HL-60/S4 (cell line): Measurements from ENCODE around the gene NSDHL.

ENCODE experiments used
- in situ Hi-C: fragments of 300-500 bp; cut with MboI; formaldehyde crosslinking; loops from 2 replicates; pipeline ENCODE4 v1.14.3; 2022; ENCODE audit warnings: low sequenced_read_pairs

NSDHL gene

DNA sequence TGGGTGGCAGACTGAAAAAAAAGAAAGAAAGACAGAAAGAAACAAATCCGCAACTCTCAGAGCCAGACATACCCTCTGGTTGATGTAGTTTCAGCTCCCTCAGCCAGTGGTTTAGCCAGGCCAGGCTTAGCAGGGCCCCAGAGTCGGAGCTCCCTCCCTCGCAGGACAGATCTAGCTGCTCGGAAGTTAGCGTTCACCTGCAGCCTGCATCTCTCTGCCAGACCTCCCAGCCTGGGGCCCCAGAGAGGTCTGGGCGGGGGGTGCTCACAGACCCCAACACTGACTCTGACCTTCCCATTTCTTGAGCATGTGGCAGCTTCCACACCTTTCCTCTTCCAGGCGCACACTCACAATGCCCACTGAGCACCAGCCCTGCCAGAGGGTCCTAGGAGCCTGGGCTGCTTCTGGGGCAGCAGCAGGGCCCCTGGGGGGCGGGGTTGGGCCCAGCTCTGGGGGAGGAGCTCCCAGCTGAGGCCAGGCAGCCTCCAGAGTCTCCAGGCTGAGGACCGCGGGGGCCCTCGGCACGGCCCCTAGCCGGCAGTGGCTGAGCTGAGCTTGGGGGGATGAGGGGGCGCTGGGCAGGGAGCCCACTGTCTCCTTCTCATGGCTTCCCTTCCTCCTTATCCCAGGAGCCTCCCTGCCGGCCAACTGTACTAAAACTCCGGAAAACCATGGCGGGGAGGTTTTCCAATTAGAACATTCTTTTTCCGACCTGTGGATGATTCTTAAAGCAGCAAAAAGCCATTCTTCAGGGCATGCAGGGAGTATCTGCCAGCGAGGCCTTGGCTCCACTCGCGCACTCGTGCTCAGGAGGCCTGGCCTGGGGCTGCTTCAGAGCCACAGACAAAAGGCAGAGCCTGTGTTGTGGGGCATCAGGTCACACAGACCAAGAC, 62.4 kb downstream of the NSDHL start:
- in situ Hi-C loops, result no loop called here

DNA sequence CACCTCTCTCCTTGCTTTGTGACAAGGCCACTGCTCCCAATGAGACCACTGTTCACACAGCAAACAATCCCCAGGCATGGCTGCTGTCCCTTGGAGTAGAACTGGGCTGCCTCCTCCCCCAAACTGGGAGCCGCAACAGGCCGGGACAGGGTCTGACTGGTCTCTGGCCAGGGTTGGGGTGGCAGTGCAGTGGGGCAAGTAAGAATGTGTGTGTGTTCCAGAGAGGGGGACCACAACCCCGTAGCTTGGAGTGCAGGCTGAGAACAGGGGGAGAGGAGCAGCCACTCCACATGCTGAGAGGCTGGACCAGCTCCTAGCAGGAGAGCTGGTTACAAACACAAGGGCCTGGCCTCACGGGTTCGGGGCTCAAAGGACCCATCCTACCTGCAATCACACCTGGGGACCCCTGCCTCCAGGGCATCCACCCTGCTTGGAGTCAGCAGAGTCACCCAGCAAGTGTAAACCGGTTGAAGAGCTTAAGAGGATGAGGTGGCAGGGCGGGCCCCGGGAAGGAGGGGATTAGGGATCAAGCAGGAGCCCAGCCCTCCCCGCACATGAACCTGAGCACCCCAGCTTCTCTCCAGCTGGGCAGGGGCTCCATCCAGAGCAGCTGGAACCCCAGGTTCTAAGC, 63.2 kb downstream of the NSDHL start:
- in situ Hi-C loops, result no loop called here

DNA sequence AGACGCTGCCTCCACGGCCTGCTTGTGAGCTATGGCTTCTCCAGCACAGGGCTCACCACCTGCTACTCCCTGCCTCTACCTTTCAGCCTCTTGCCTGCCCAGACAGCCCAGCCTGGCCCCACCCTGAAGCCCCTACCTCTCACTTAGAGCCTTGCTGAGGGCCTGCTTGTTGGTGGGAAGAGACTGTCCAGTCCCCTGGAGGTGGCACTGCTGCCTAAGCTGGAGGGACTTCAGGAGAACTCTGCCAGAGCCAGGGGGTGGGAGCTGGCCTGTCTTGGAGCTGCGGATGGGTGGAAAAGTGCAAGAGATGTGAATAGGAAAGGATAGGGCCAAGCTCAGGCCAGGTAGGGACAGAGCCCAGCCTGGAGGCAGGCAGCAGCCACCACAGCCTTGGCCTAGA, 64.3 kb downstream of the NSDHL start:
- in situ Hi-C loops, result no loop called here

DNA sequence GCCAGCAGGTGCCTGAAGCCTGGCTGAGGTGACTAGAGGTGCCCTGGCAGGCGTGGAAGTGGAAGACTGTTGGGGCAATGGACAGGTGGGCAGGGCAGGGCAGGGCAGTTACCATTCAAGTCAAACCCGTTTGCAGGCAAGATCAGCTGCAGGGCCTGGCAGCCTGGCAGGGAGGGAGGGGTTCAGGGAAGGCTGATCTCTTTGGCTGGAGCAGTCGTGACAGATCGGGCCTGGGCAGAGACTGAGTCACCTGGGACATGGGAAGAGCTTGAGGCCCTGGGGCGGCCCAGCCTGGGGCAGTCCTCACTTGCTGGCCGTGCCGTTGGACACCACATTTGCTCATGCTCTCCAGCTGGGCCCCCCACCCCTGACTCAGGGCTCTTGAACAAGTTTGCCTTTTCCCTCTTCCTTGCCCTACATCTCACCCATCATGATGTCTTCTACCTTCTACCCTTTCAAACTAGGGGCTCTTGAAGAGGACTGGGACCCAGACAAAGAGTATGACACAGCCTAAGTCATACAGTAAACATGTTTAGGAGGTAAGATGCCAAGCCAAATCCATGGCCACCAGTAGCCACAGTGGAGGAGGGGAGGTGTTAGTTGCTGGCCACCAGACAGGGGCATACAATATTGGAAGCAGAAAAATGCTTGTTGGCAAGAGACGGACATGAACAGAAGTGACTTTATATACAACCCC, 65.0 kb downstream of the NSDHL start:
- in situ Hi-C loops, result no loop called here

DNA sequence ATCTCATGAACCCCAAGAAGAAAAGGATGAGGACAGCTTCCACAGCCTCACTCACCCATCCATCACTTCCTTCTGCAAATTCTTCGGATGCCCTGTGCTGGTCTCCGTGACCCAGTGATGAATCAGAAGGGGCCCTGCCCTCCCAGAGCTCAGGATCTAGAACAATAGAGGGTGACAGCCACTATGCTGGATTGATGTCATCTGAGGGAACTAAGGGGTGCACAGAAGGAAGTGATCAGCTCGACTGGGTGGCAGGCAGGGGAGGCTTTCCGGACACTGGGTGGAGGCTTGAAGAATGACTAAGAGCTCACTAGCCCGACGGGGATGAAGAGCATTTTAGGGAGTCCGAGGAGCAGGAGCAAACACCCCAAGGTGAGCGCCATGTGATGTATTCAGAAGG, 65.6 kb downstream of the NSDHL start:
- in situ Hi-C loops, result no loop called here

DNA sequence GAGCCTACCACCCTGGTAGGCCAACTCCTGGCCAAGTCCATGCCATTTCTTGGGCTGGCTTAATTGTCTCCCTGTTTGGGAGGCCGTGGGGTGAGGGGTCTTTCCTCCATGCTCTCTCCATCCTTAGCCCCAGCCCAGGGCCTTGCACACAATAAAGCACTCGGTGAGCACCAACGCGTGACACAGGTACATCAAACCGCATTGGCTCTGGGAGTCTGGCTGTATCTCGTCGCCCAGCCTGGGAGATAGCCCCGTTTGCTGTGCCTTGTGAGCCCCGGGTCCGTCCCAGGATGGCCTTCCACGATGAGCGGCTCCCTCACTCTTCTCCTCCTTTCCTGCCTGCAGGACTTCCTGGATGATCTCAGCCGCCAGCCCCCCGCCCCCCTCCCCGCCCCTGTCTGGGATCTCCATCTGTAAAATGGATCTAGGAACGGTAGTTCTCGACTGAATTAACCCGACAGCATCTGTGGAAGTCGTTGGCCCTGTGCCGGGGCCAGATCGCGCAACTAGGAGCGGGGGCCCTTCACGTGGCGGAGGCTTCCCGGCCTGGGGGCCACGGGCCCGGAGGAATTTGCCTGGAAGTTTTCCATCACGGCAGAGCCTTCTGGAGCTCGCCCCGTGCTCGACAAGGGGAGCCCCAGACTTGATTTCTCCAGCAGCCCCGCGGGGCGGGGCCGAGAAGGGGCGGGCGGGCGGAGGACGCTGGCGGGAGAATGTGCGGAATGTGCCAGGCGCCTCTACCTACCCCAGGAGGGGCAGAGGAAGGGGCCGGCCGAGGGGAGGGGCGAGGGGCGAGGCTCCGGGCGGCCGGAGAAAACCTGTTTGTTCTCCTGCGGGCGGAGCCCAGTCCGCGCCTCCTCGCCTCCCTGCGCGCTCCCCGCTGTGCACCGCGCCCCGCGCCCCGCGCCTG, 66.6 kb downstream of the NSDHL start, which contains the start of gene ZNF185:
Gene ZNF185 (plus strand): TSS at position 846 of the 910 bp plus-strand sequence. CDS start 16,423 bp downstream, outside the sequence.
- in situ Hi-C loops, result no loop called here

DNA sequence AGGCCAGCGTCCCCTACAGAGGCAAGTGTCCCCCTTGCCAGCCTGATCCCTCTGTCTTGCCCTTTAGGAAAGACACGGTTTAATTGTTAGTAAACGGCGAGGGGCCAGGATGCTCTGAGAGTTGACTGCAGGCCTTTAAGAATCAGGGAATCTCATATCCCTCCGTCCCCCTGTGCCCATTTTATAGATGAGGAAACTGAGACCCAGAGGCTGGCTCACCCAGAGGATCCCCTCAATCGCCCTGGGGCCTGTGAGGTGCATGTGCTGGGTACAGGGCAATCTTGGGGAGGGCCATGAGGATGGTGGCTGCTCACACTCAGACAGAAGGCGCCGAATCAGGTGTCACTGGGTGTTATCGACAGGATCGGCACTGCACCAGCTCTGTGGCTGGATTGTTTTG, 67.6 kb downstream of the NSDHL start:
- in situ Hi-C loops, result no loop called here

DNA sequence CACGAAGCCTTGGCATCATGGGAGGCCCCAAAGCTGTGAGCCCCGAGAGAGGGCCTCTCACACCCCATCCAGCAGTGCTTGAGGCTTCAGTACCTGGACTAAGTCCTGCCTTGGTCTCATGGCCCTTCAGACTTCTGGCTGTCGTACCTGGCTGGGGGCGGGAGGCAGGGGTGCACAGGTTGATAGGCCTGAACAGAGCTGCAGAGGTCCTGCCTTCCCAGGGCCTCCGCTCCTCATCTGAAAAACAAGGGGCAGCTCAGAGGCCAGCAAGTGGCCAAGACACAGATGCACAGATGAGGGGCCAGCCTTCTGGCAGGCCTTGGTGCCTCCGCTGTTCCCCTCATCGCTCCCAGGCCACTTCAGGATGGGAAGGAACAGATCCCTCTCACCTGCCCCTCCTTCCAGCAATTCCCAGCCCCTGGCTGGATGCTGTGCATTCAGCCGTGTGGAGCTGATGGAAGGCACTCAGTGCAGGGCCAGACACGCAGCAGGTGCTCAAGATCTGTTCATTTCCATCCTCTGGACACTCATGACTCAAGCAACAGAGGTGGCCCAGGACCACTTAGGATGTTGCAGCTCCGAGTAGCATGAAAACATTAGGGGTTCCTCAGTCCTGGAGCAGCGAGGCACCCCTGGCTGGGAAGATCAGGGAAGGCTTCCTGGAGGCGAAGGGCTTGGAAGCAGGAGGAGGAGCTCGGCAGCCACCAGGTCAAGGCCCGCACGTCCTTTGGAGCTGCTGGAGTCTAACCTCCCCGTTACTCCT, 68.4 kb downstream of the NSDHL start:
- in situ Hi-C loops, result no loop called here

DNA sequence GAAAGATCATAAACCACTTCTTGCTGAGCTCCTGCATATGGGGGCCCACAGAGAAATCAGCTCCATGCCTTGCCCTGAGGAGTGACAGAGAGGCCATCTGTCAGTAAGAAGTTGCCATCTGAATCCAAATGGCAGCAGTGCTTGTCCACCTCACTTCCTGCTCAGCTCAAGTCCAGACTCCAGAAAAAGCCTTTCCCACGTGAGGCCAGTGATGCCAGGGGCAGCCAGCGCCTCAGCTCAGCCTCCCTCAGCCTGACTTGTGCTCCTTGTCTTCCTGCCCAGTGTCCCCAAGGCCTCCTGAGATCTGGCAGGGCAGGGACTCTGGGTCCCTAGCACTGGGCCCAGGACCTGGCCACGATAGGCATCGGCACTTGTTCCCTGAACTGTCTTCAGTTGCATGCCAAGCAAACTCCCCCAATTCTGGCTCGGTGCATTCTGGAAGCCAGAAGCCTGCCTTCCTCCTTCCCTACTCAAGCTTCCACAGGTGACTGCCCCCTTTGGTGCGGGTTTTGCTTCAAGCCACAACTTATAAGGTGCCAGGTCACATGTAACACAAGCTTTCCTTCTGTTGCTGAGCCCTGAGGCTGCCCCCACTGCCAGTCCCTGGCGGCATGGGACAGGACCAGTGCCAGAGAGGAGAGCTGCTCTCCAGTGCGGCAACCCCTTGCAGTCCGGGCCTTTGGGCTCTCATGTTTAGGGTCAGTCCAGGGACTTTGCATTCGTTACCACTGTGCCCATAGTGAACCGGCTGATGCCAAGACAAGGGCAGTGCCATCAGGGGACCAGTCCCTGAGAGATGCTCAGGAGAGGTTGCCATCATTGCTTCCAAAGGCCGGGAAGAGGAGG, 69.2 kb downstream of the NSDHL start:
- in situ Hi-C loops, result no loop called here

DNA sequence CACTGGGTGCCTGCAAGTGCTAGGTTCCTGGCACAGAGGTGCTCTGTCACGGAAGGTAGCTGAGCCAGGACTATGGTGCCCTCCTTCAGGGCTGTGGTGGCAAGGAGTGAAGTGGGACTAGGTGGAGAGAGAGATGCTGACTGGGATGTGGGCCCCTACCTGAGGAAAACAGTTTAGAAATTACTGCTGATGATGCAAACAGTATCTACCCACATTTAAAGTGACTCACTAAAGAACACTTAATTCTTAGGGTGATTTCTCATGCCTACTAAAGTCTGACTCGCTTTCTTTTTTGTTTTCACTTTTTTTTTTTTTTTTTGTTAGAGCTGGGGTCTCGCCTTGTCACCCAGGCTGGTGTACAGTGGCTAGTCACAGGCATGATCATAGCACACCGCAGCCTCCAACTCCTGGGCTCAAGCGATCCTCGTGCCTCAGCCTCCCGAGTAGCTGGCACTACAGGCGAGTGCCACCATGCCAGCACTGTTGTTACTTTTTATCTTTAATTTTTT, 70.1 kb downstream of the NSDHL start:
- in situ Hi-C loops, result no loop called here

DNA sequence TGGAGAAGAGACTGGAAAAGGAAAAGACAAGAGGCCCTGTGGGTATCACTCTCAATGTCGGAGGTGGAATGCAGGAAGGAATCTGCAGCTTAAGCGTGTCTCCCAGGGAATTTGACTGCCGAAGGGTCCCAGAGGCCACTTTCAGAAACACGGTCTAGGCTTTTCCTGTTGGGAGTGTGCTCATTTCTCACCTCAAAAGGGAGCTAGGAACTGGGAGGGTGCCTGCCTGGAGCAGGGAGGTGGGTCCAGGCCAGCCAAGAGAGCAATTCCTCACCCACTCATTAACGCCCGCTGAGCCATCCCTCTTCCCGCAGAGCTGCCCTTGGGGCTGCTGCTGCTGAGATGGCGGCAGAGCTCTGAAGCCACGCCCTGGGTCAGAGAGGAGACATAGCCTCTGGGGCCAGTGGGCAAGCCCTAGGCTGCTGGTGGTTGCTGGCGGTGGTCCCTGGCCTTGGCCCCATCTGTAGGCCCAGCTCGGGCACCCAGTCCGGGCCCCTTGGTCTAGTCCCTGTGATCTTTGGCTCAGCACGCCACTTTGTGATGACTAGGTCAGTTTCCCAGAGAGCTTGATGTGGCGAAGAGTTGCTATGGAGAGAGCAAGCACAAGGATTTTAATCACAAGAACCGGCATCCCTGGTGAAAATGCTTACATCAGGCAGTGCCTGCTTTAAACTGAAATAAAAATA, 71.1 kb downstream of the NSDHL start:
- in situ Hi-C loops, result no loop called here

DNA sequence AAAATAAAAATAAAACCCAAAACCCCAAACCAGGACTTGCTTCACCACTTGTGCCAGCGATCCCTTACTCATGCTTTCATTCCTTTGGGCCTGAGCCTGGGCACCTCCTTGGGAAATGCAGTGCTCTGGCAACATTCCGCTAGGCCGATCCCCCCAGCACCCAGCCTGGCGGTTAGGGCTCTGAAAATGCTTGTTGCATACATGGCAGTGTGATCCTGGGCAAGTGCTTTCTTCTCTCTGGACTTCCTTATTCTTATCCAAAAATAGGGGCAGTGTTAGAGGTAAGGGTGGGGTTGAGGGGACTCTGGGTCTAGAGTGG, 71.6 kb downstream of the NSDHL start:
- in situ Hi-C loops, result no loop called here

DNA sequence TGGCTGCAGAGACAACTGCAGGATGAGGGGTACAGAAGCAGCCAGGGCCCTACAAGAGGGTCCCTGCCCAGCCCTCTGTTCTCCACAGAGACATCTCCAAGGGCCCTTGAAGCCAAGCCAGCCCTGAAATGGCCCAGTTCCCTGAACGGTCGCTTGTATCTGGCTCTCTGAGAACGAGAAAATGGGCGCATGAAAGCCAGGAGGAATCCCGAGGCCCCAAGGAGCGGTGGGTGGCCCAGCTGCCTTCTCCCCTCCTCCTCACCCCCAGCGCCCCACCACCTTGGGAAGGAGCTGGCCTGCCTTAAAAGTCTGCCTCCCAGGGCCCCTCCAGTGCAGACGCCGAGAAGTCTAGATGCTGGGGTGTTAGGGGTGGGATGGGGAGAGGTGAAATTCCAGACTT, 72.7 kb downstream of the NSDHL start:
- in situ Hi-C loops, result no loop called here

DNA sequence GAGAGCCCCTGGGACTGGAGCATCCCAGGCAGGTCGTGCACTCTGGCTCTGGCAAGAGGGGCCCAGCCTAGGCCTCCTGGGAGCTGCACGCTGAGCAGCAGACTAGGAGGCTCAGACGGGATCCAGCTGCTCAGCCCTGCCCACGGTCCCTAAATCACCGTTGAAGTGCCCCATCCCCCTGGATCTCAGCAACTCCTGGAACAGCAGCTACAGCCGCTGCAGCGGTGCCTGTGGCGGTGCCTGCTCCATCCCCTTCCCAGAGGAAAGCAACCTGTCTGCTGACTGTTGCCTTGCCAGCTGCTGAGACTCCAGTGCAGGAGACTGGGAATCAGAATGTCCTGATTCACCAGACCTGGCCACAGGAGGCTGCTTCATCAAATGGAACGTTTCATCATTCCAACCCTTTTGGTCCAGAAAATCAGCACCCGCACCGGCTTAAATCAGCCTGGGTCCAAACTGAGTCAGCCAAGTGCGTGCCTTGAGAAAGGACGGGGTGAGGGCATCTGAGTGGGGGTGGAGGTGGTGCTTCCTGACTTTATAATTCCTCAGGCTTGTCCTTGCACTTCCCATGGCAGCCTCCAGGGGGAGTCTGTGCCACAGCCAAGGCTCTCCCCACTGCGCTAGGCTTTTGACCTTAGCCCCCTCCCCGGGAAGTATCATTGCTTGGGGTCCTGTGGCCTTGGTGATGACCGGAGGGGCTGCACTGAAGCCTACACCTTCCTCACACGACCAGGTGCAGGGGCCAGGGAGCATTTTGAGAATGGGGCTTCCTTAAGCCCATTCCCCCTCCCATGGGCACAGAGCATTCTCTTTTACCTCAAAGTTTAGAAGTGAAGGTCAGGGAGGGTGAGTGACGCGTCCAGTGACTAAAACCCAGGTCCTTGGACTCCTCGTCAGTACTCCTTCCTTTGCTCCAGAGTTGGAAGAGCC, 73.6 kb downstream of the NSDHL start:
- in situ Hi-C loops, result no loop called here

DNA sequence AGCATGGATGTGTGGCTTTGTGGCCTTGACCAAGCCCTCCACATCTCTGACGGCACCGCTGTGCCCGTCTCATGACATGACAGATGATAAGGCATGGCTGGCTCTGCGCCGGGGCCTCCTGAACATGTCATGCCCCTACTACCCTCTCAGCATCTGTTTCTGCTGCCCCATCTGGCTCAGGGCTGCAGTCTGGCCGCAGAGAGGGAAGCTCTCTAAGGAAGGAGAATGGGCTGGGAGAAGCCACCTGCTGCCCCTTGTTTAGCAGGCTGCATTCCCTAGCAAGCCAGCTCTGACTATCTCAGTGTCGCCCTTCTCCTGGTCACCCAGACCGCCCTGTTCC, 74.2 kb downstream of the NSDHL start:
- in situ Hi-C loops, result no loop called here

DNA sequence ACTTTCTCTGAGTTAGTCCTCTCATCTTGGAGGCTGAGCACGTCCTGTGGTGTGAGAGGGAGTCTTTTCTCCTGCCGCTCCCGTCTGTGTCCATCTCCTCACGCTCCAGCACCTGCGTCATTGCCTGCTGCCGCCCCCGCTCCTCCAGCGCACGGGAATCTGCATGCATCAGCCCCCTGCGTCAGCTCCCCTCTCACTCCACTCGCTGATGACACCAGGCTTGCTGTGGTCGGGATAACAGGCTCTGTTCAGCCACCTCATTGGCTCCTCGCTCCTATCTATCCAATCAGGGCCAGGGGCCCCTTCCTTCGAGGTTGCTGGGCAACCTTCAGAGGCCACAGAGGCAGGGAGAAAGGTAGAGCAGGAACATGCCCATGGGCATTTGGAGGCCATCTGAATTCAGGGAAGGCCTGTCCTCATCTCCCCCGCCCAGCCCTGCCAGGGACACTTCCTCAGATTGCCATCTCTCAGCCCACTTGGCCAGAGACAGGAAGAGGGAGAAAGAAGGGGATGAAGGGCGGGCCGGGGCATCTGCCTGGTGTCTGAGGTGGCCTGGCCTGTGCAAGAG, 76.3 kb downstream of the NSDHL start:
- in situ Hi-C loops, result no loop called here

DNA sequence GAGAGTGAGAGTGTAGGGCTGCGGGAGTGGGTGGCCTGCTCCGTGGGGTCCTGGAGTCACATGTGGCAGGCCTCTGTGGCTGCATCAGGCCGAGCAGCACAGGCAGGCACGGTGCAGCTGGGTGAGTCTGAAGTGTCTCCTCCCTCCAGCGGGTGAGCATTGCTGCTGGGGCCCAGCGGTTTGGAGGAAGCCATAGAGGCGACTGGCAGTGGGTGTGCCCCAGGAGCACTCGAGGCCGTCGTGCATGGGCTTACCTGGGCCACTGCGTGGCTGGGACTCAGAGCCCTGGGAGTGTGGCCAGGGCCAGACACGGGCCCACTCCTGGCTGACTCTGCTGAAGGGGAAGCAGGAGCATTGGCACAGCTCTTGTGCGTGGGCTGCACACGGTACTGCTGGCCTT, 77.6 kb downstream of the NSDHL start:
- in situ Hi-C loops, result no loop called here
